A549 (cell line): ENCODE data around the gene PID1. TPM values are rescaled to one million over a fixed set of nuclear protein-coding genes. Genes with fewer than 3 reads are reported as not detected.

Experiments
- ATAC-seq, 2 experiments: fragments of 200-7000 bp in 1 of 2; fragments of >200 bp in 1 of 2; cut with Nextera tagmentation in 1 of 2; cut with Tn5 transposase in 1 of 2; 3 replicates each; pipeline versions ENCODE4 v1.8.0 to v1.9.1; 2018 to 2020; ENCODE audit warnings: mild to moderate bottlenecking in 1 of 2, moderate library complexity in 1 of 2
- CTCF ChIA-PET: fragments of 300-600 bp; sonication (Branson Sonifier 250); formaldehyde crosslinking; extraction: SDS; loops from one replicate; lab custom pipeline; 2021; ENCODE audit warnings: antibody characterized with exemption, inconsistent platforms; lab: Yijun Ruan, JAX
- POLR2A ChIA-PET: fragments of 350-600 bp; formaldehyde crosslinking; extraction: SDS; loops from one replicate; lab custom pipeline; 2021; ENCODE audit warnings: antibody characterized with exemption, inconsistent platforms; lab: Yijun Ruan, JAX
- DNase-seq, 2 experiments: peaks; one replicate each; pipeline versions ENCODE4 v3.0.0 to v3.0.0-alpha.2; 2011 to 2016; ENCODE audit warnings: low read depth in 1 of 2, low spot score in 1 of 2
- FAIRE-seq: peaks from 2 replicates; lab custom pipeline; 2011; peaks lifted over from hg19 to GRCh38; lab: Jason Lieb, UNC
- H3K27ac ChIP-seq, 2 experiments: fragments of >200 bp; sonication (Bioruptor Twin); formaldehyde crosslinking; 3 replicates each; pipeline ENCODE4 v1.5.1; 2016 to 2017
- H3K4me1 ChIP-seq: fragments of >200 bp; sonication (Bioruptor Twin); formaldehyde crosslinking; 3 replicates; pipeline ENCODE4 v1.6.1; 2016
- H3K4me2 ChIP-seq: fragments of >200 bp; sonication (Bioruptor Twin); formaldehyde crosslinking; 3 replicates; pipeline ENCODE4 v1.6.1; 2016
- H3K4me3 ChIP-seq: fragments of >200 bp; sonication (Bioruptor Twin); formaldehyde crosslinking; 3 replicates; pipeline ENCODE4 v1.5.1; 2016
- H3K9me3 ChIP-seq: fragments of >200 bp; sonication (Bioruptor Twin); formaldehyde crosslinking; 3 replicates; pipeline ENCODE4 v1.6.1; 2016
- RARB ChIP-seq: fragments of 250-450 bp; sonication (Bioruptor Pico); IDR thresholded peaks from 2 replicates; pipeline ENCODE4 v1.8.0; 2021; ENCODE audit warnings: mild to moderate bottlenecking, moderate library complexity
- ZFP36 ChIP-seq: fragments of 450-650 bp; IDR thresholded peaks from 2 replicates; pipeline ENCODE4 v1.6.1; 2014; ENCODE audit warnings: borderline replicate concordance; ENCODE audit not compliant: partially characterized antibody
- WGBS: methylation state at CpG from one replicate; pipeline ENCODE4 v1.1.6; 2017; ENCODE audit errors: missing lambda C conversion rate; 5-methylcytosine and 5-hydroxymethylcytosine counted together
- polyA plus RNA-seq, 4 experiments: library from polyadenylated mRNA; depleted of rRNA in 3 of 4; stranded (reverse); fragments of >200 nt; fragmentation: RNase III in 1 of 4; extraction: RNeasy Plus Mini Kit Qiagen cat#74134 plus additional on column Dnase treatment in 1 of 4; gene quantifications; 2 replicates in 3 of 4; 3 replicates in 1 of 4; pipeline ENCODE4 v1.2.3, GENCODE V29; 2011 to 2017
- small RNA-seq, 6 experiments: library from RNA; depleted of rRNA; stranded (forward); fragments of <200 nt; gene quantifications; one replicate each; pipeline ENCODE3, GENCODE V24; 2012
- TF ChIP-seq, protein P1 (sequence below): fragments of >200 bp; sonication (Bioruptor Twin); formaldehyde crosslinking; IDR thresholded peaks from 3 replicates; pipeline ENCODE4 v1.6.1; 2016

PID1 gene
- polyA plus RNA-seq, 2 of the 4 experiments (the other 2 are of a cell fraction) = 0.75 to 2.7 TPM

DNA sequence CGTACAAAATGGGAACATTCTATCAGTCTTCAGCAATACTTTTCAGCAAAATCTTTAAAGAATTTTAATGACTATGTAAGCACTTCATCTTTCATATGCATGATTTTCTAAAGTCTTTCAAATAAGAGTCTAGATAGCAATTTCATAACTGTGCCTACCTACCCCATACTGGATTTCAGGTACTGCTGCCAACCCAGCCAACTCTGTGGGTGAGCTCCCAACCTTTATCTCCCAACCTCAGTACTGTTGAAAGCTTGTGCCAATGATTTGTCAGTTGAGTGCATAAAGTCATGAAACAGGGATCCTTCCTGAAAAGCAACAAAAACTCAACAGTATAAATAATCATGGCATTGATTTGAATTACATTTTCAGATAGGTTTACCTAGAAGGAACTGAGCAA lies 296.9 kb downstream of the PID1 start:
- FAIRE-seq (no peak), ATAC-seq (no peak), DNase-seq (no peak)
- Histone ChIP-seq H3K9me3 (no peaks in the 10 kb centered on the region), H3K4me3 (no peak overlapping the region), H3K27ac (no peak overlapping the region), H3K4me2 (no peak overlapping the region), H3K4me1 (no peaks in the 10 kb centered on the region)
- ChIA-PET POLR2A (no interaction called here), CTCF (no interaction called here)
- TF ChIP-seq RARB (CRISPR knock-in tag) (no peak), ZFP36 (no peak)
- TF ChIP-seq, protein P1, sequence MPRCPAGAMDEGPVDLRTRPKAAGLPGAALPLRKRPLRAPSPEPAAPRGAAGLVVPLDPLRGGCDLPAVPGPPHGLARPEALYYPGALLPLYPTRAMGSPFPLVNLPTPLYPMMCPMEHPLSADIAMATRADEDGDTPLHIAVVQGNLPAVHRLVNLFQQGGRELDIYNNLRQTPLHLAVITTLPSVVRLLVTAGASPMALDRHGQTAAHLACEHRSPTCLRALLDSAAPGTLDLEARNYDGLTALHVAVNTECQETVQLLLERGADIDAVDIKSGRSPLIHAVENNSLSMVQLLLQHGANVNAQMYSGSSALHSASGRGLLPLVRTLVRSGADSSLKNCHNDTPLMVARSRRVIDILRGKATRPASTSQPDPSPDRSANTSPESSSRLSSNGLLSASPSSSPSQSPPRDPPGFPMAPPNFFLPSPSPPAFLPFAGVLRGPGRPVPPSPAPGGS = no peak
- 2% methylated on average over 1 of the region's 1 CpG for WGBS

Small RNA genes within 50 kb of the gene (small RNA-seq; reads per million reads assigned to genes)
- gene RN7SKP283 = 0 reads per million in 6 experiments
